ENCODE data around the gene COA1.
A peak's percentile ranks its signal among the peaks of the same experiment; 100 is the strongest.

GRCh38 chr7:43700059-43700501, 29.2 kb downstream of the COA1 start:
- TF ChIP-seq, protein P1, sequence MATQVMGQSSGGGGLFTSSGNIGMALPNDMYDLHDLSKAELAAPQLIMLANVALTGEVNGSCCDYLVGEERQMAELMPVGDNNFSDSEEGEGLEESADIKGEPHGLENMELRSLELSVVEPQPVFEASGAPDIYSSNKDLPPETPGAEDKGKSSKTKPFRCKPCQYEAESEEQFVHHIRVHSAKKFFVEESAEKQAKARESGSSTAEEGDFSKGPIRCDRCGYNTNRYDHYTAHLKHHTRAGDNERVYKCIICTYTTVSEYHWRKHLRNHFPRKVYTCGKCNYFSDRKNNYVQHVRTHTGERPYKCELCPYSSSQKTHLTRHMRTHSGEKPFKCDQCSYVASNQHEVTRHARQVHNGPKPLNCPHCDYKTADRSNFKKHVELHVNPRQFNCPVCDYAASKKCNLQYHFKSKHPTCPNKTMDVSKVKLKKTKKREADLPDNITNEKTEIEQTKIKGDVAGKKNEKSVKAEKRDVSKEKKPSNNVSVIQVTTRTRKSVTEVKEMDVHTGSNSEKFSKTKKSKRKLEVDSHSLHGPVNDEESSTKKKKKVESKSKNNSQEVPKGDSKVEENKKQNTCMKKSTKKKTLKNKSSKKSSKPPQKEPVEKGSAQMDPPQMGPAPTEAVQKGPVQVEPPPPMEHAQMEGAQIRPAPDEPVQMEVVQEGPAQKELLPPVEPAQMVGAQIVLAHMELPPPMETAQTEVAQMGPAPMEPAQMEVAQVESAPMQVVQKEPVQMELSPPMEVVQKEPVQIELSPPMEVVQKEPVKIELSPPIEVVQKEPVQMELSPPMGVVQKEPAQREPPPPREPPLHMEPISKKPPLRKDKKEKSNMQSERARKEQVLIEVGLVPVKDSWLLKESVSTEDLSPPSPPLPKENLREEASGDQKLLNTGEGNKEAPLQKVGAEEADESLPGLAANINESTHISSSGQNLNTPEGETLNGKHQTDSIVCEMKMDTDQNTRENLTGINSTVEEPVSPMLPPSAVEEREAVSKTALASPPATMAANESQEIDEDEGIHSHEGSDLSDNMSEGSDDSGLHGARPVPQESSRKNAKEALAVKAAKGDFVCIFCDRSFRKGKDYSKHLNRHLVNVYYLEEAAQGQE (IDR thresholded peaks at IDR 0.05; ENCODE audit: low read depth, low read length): no peak
- no peak for TF ChIP-seq EZH2phosphoT487 (IDR thresholded peaks at IDR 0.05; ENCODE audit: borderline replicate concordance, low read depth)
- TF ChIP-seq, protein P2, sequence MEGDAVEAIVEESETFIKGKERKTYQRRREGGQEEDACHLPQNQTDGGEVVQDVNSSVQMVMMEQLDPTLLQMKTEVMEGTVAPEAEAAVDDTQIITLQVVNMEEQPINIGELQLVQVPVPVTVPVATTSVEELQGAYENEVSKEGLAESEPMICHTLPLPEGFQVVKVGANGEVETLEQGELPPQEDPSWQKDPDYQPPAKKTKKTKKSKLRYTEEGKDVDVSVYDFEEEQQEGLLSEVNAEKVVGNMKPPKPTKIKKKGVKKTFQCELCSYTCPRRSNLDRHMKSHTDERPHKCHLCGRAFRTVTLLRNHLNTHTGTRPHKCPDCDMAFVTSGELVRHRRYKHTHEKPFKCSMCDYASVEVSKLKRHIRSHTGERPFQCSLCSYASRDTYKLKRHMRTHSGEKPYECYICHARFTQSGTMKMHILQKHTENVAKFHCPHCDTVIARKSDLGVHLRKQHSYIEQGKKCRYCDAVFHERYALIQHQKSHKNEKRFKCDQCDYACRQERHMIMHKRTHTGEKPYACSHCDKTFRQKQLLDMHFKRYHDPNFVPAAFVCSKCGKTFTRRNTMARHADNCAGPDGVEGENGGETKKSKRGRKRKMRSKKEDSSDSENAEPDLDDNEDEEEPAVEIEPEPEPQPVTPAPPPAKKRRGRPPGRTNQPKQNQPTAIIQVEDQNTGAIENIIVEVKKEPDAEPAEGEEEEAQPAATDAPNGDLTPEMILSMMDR (IDR thresholded peaks at IDR 0.05): peak; percentile 94
- no peak for TF ChIP-seq TAF1 (IDR thresholded peaks at IDR 0.05; ENCODE audit: borderline replicate concordance, low read depth, low read length)
- TF ChIP-seq, protein P3, sequence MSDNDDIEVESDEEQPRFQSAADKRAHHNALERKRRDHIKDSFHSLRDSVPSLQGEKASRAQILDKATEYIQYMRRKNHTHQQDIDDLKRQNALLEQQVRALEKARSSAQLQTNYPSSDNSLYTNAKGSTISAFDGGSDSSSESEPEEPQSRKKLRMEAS (IDR thresholded peaks at IDR 0.05; ENCODE audit: low read depth): no peak
- no peak for TF ChIP-seq GATA2 (CRISPR knock-in tag; IDR thresholded peaks at IDR 0.05)
- TF ChIP-seq RXRA (IDR thresholded peaks at IDR 0.05; ENCODE audit: borderline replicate concordance, low read depth): 0 out of 2 replicates have a peak, but pooled peaks have one; percentile 16
- peak; percentile 86 for TF ChIP-seq SMC3 (IDR thresholded peaks at IDR 0.05; ENCODE audit: low read depth, low read length)
- TF ChIP-seq MXI1 (IDR thresholded peaks at IDR 0.05; ENCODE audit: low read depth, low read length): no peak
- no peak for TF ChIP-seq NRF1 (IDR thresholded peaks at IDR 0.05; ENCODE audit: low read depth, low read length)
- TF ChIP-seq, protein P4, sequence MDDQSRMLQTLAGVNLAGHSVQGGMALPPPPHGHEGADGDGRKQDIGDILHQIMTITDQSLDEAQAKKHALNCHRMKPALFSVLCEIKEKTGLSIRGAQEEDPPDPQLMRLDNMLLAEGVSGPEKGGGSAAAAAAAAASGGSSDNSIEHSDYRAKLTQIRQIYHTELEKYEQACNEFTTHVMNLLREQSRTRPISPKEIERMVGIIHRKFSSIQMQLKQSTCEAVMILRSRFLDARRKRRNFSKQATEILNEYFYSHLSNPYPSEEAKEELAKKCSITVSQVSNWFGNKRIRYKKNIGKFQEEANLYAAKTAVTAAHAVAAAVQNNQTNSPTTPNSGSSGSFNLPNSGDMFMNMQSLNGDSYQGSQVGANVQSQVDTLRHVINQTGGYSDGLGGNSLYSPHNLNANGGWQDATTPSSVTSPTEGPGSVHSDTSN (IDR thresholded peaks at IDR 0.05): no peak
- no peak for TF ChIP-seq TCF12 (IDR thresholded peaks at IDR 0.05)
- peak; percentile 98 for TF ChIP-seq RAD21 (IDR thresholded peaks at IDR 0.05; ENCODE audit: low read length)
